NCI-H524 treated with DMSO at 0.1 percent for 48 hours (cell line): ENCODE data around the gene KLHDC8B.

Experiments used
- DNase-seq: peaks from one replicate; lab custom pipeline; 2025; lab: John Stamatoyannopoulos, UW

KLHDC8B gene

DNA sequence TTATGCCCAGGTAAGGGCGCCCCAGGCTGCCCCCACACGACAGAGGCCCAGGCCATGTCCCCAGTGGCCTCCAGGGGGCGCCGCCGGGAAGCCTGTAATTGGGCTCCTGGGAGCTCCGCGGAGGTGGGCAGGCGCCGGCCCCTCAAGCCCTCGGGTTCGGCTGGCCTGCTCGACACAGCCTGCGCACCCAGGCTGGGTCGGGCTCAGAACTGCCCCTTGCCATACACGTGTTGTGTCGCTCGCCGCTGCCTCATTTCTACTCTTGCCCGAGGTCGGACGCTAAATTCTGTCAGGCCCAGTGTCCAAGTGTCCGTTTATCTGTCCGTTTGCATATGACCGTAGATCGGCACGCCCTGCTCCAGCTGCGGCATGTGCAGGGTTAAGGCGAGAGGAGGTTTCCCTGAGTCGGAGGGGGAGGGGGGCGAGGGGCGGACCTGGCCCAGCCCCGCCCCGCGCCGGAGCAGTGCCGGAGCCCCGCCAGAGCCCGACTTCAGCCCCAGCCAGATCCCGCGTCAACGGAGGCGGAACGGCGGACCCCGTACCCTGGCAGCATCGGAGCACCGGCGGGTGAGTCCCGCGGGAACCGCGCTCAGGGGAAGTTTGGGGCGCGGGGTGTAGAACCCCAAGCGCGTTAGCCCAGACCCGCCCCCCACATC is at the start of gene KLHDC8B:
Gene KLHDC8B (plus strand): TSS at position 480 of the 656 bp plus-strand sequence. CDS start 1,172 bp downstream, outside the sequence.
- no peak for DNase-seq

DNA sequence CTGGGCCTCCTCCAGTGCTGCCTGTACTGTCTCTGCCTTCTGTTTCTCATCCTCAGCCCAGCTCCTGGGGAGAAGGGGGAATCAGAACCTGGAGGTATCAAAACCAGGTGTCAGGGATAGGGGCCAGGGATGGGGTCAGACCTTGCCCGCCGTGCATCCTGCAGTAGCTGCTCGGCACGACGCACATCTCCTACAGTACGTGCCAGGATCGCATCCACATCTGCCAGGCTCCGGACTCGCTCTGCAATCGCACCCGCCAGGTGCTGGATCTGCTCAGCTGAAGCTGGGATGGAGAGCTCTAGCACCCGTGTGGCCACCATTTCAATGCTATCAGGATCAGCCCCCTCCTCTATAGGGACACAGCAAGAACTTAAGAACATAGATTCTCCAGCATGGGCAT is 49.4 kb upstream of the KLHDC8B start:
- DNase-seq, result no peak

DNA sequence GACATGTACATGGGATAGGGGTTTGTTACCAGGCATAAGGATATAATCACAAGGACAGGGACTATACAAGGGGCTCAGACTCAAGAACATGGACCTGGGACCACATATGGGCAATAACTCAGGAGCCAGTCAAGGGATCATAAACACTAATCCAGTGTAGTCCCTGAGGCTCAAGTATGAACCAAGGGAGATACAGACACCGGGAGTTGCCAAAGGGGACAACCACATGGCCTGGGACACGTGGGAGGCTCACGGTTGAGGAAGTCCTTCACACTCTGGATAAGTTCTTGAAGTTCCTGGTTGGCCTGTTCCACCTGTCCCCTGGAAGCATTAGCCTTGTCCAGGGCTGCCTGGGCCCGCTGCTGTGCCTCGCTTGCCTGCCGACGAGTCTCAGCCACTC is 48.9 kb upstream of the KLHDC8B start:
- no peak for DNase-seq

DNA sequence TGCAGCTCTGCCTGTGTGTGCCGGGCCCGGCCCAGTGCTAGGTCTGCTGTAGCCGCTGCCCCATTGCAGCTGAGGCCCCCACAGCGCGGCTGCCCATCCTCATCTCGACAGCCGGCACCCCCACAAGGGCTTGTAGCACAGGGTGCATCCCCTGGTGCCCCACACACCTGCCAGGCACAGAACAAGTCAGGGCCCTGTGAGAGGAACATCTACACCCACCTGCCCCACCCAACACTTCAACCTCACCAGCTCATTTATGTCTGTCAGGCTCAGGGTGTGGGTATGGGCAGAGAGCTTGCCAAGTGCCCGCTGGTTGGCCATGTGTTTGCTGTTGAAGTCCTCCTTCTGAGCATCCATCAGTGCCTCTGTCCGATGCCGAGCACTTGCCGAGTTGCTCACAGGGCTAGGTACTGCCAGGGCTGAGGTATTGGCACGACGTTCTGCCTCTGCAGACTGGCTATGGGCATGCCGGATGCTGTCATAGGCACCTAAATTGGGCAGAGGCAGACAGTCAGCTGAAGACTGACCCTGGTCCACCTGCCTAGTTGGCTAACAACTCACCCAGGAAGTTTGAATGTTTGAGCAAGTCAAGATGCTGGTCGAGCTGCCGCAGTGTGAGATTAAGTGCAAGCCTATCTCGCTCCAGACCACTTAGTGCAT is 48.4 kb upstream of the KLHDC8B start:
- no peak for DNase-seq

DNA sequence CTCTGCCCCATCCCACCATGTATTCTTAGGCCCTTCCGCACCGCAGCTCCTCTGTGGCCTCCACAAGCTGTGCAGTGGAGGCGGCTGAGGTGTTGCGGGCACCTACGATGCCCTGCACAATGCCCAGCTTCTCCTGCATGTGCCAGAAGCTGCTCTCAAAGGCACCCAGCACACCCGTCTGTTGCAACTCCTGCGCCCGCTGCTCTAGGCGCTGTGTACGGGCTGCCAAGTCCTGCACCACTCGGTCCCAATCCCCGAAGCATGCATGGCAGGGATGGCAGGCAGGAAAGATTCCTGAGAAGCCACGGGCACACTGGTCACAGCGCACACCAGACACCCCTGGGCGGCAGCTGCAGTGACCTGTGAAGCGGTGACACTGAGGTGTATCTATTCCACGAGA is 47.7 kb upstream of the KLHDC8B start:
- no peak for DNase-seq

- no peak for DNase-seq
Measured at GRCh38 chr3:49124203-49124602, 47.2 kb upstream of the KLHDC8B start.

DNA sequence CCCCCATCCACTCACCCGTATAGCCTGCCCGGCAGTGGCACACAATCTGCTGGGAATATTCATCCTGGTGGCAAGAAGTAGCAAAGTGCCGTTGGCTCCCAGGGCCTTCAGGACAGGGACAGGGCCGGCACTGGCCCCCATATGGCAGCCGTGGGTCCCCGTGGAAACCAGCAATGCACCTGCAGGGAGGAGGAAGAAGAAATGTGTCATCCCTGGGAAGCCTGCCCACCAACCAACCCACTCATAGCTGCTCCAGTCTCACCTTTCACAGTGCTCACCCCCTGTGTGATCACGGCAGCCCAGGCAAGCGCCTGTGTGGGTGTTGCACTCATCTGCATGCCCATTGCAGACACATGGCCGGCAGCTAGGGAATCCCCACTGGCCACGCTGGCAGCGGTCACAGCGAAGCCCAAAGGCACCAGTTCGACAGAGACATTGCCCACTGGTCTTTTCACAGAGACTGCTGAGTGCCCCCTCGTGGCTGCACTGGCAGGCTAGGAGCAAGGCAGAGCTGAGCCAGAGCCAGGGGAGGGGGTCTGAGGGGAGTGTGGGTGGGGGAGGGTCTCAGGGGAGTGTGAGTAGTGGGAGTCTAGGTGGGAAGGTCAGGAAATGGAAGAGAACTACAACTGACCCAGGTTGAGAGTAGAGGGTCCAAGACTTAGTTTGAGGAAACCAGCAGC is 46.3 kb upstream of the KLHDC8B start:
- no peak for DNase-seq

DNA sequence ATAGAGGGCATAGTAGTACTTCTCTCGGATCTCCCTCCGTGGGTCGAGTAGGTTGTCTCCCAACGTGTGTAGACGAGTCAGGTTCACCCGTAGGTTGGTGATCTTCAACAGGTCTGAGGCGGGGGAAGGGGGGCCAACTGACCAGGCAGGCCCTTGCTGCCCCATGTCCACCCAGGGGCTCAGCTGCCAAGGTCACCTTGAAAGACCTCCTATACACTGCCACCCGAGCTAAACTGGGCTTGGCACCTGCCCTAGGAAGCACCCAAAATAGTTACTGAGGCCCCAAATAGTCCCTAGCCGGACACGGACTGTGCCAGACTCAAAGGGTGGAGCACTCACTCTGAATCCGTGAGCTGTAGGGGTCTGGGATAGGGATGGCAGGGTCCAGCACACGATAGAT is 40.4 kb upstream of the KLHDC8B start:
- DNase-seq, result no peak

DNA sequence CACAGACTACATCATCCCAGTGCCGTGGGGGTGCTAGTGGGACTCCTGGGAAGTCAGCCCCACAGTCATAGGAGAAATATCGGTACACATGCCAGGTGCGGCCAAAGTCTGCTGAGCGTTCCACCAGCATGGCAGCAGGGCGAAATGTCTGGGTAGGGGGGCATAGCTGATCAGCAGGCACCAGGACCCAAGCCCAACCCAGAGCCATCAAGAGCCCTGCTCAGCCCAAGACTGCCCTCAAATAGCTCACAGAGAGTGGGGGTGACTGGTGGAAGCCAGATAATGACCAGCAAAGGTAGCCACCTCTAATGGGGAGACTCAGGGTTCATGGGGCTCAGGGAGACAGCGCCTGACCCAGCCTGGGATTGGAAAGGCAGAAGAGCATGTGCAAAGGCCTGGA is 39.8 kb upstream of the KLHDC8B start:
- DNase-seq, result no peak

- DNase-seq, result no peak
Measured at GRCh38 chr3:49132073-49132436, 39.3 kb upstream of the KLHDC8B start.

GRCh38 chr3:49132437-49133225 is 38.8 kb upstream of the KLHDC8B start, which contains the start of gene LAMB2:
TSS of gene LAMB2 (minus strand) at chr3:49133050. CDS start at chr3:49132867, 183 bp downstream.
- no peak for DNase-seq

DNA sequence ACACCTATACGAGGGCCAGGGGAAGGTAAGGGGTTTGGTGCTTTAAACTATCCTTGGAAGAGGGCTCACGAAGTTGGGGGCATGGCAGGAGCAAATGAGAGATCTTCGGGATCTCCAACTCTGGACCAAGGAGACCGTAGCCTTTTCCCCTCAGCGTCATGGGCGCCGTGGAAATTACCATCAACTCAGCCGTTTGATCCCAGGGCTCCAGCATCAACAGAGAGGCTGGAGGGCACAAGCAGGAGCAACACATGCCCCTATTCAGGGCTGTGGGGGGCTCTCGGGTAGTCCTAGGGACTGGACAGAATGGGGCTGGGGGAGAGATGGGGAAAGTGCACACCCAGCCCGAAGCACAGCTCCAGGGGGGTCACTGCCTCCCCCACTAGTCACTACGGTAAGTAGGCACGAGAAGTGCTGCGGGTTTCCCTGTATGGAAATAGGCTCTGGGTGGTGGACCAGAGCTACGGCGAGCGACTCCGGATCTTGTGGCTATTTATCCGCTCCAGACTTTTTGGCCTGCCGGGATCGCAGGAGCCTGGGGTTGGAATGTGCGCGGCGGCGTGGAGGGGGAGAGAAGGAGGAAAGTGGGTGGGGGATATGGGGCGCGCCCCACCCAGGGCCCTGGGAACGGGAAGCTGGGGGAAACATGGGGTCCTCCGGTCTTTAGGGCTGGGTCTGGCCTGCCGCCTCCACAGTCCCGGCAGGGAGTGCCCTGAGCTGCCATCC is 38.0 kb upstream of the KLHDC8B start:
- peak; percentile 5 for DNase-seq

- DNase-seq, result no peak
Measured at GRCh38 chr3:49134471-49135265, 36.7 kb upstream of the KLHDC8B start.

DNA sequence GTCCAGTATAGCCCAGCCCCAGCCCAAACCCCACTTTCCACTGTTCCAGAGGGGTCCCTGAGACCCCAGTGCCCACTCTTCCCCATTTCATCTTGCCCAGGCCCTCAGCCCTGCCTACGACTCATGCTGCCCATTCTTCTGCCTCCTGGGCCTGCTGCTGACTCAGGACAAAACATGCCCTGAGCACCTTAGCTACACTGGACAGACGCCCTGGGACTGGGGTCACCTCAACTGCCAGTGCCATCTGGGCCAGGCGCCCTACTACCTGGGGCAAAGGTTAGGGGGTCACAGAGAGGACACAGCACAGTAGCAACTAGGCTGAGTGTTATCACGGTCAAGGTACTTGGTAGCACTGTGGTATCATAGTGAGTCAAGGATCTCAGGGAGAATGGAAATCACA is 35.9 kb upstream of the KLHDC8B start:
- no peak for DNase-seq

- no peak for DNase-seq
Measured at GRCh38 chr3:49140080-49140479, 31.3 kb upstream of the KLHDC8B start.

- DNase-seq, result no peak
Measured at GRCh38 chr3:49148159-49148558, 23.2 kb upstream of the KLHDC8B start.

- DNase-seq, result no peak
Measured at GRCh38 chr3:49151610-49152009, 19.8 kb upstream of the KLHDC8B start.

DNA sequence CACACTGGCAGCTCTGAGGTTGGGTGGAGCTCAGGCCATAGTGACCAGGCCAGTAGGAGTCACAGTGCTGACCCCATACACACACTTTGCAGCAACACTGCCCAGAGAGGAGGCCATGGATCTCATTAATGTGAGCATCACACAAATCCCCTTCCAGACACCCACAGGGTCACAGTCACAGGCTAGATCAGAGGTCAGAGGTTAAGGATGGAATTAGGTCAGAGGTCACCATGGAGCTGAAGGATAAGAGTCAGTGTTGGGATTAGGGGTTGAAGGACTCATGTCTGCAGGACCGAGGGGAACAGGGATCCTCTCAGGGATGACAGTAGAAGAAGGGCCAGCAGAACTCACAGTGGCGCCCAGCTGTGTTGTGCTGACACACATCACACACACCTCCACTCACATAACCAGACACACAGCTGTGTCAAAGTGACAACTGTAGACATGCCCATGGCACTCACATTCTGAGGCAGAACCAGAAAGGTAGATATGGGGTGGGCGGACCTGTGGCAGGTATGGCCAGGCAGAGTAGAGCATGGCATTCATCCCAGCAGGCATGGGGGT is 18.0 kb upstream of the KLHDC8B start:
- DNase-seq, result no peak

GRCh38 chr3:49157289-49157688 is 14.1 kb upstream of the KLHDC8B start:
- no peak for DNase-seq

DNA sequence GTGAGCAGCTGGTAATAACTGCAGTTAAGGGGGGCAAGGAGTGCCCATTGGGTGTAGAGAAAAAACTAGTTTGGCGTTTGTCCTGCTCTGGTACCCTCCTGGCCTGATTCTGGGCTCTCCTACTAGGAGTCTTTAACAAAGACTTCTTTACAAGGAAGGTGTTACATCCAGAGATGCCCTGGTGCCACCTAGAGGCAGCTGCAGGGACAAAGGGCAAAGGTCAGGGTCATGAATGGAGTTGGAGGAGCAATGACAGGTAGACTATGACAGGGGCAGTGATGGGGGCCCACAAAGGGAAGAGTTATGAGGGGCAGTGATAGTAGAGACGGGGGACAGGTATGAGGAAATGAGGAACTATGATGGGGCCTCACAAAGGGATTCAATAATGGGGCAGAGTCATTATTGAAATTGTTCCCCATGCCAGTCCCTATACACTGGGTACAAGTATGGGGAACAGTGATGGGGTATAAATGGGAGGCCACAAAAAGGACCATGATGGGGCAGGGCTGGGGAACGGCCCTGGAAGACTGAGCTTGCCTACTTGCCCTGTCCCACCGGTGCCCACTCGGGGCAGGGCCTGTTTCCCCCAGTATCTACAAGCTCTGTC is 13.2 kb upstream of the KLHDC8B start:
- DNase-seq, result no peak
